ENCODE data around the gene TRAF1. TPM values are rescaled to one million over a fixed set of nuclear protein-coding genes. Genes with fewer than 3 reads are reported as not detected.

TRAF1 gene
- total RNA-seq, 1 donor from 2014 or later, result 8.0 TPM

GRCh38 chr9:120917929-120918762 is 8.4 kb downstream of the TRAF1 start:
- Mint-ChIP-seq H3K27me3 (ENCODE audit: low read depth) (no peaks in the 10 kb centered on the region), H3K27ac (peak overlapping the region; percentile 73), H3K4me1 (peaks cover 28% of the 10 kb centered on the region), H3K4me3 (no peak overlapping the region), H3K36me3 (peaks cover 6% of the 10 kb centered on the region), H3K9me3 (peaks cover 3% of the 10 kb centered on the region)
- no peak for DNase-seq (ENCODE audit: low spot score in 2 of 2, unreplicated experiment in 2 of 2)
- TF ChIP-seq CTCF (IDR thresholded peaks at IDR 0.05; ENCODE audit: unreplicated experiment), result no peak

- DNase-seq (ENCODE audit: low spot score in 2 of 2, unreplicated experiment in 2 of 2), result no peak
- Mint-ChIP-seq H3K9me3 (peaks cover 3% of the 10 kb centered on the region), H3K27me3 (ENCODE audit: low read depth) (no peaks in the 10 kb centered on the region), H3K4me1 (peaks cover 28% of the 10 kb centered on the region), H3K36me3 (peaks cover 6% of the 10 kb centered on the region), H3K27ac (peak overlapping the region; percentile 62), H3K4me3 (no peak overlapping the region)
- TF ChIP-seq CTCF (IDR thresholded peaks at IDR 0.05; ENCODE audit: unreplicated experiment), result no peak
These were observed 9.4 kb downstream of the TRAF1 start for GRCh38 chr9:120916991-120917880.

- Mint-ChIP-seq H3K36me3 (peaks cover 6% of the 10 kb centered on the region), H3K4me1 (peaks cover 23% of the 10 kb centered on the region), H3K4me3 (no peak overlapping the region), H3K27me3 (ENCODE audit: low read depth) (no peaks in the 10 kb centered on the region), H3K9me3 (peaks cover 3% of the 10 kb centered on the region), H3K27ac (peak overlapping the region; percentile 62)
- no peak for TF ChIP-seq CTCF (IDR thresholded peaks at IDR 0.05; ENCODE audit: unreplicated experiment)
- no peak for DNase-seq (ENCODE audit: low spot score in 2 of 2, unreplicated experiment in 2 of 2)
These were observed 10.0 kb downstream of the TRAF1 start for GRCh38 chr9:120916588-120916987.

- Mint-ChIP-seq H3K9me3 (peaks cover 3% of the 10 kb centered on the region), H3K4me1 (peaks cover 23% of the 10 kb centered on the region)
- TF ChIP-seq CTCF (IDR thresholded peaks at IDR 0.05; ENCODE audit: unreplicated experiment), result no peak
These were observed 10.6 kb downstream of the TRAF1 start for GRCh38 chr9:120915854-120916470.

GRCh38 chr9:120914953-120915352 is 11.6 kb downstream of the TRAF1 start:
- H3K27me3 Mint-ChIP-seq (ENCODE audit: low read depth), result no peaks in the 10 kb centered on the region
- no peak for TF ChIP-seq CTCF (IDR thresholded peaks at IDR 0.05; ENCODE audit: unreplicated experiment)
- H3K27ac Mint-ChIP-seq, result no peak overlapping the region
- H3K4me1 Mint-ChIP-seq, result peaks cover 15% of the 10 kb centered on the region
- peaks cover 3% of the 10 kb centered on the region for H3K9me3 Mint-ChIP-seq
- no peak for DNase-seq (ENCODE audit: low spot score in 2 of 2, unreplicated experiment in 2 of 2)
- H3K36me3 Mint-ChIP-seq, result peaks cover 9% of the 10 kb centered on the region
- no peak overlapping the region for H3K4me3 Mint-ChIP-seq

More at GRCh38 chr9:120915854-120916470, 10.6 kb downstream of the TRAF1 start:
- Mint-ChIP-seq H3K36me3 (peaks cover 6% of the 10 kb centered on the region), H3K4me3 (no peak overlapping the region), H3K27ac (no peak overlapping the region), H3K27me3 (ENCODE audit: low read depth) (no peaks in the 10 kb centered on the region)
- DNase-seq (ENCODE audit: low spot score in 2 of 2, unreplicated experiment in 2 of 2), result no peak
